Fibroblast of upper back skin (primary cell): ENCODE results near the gene CPNE5.

Experiments
- DNase-seq: peaks from one replicate; pipeline ENCODE4 v3.0.0-alpha.2; 2013

Gene CPNE5

GRCh38 chr6:36787210-36787609, 52.0 kb downstream of the CPNE5 start:
- no peak for DNase-seq

GRCh38 chr6:36786055-36786675, 53.1 kb downstream of the CPNE5 start:
- no peak for DNase-seq

- no peak for DNase-seq
These were observed 54.9 kb downstream of the CPNE5 start for GRCh38 chr6:36784376-36784636.

GRCh38 chr6:36783603-36784375, 55.5 kb downstream of the CPNE5 start:
- DNase-seq, result no peak

- no peak for DNase-seq
These were observed 57.6 kb downstream of the CPNE5 start for GRCh38 chr6:36781669-36782068.

- DNase-seq, result no peak
These were observed 58.6 kb downstream of the CPNE5 start for GRCh38 chr6:36780442-36781177.

GRCh38 chr6:36779227-36779626, 60.0 kb downstream of the CPNE5 start:
- no peak for DNase-seq

- DNase-seq, result no peak
These were observed 61.4 kb downstream of the CPNE5 start for GRCh38 chr6:36777801-36778200.

GRCh38 chr6:36776167-36776566, 63.1 kb downstream of the CPNE5 start:
- no peak for DNase-seq

GRCh38 chr6:36774331-36774730, 64.9 kb downstream of the CPNE5 start:
- no peak for DNase-seq

GRCh38 chr6:36772397-36772796, 66.8 kb downstream of the CPNE5 start:
- DNase-seq, result no peak

- no peak for DNase-seq
These were observed 68.1 kb downstream of the CPNE5 start for GRCh38 chr6:36771145-36771544.

GRCh38 chr6:36769676-36770499, 69.4 kb downstream of the CPNE5 start:
- peak; percentile 44 for DNase-seq

- peak; percentile 37 for DNase-seq
These were observed 70.0 kb downstream of the CPNE5 start for GRCh38 chr6:36769183-36769675.

- no peak for DNase-seq
These were observed 72.8 kb downstream of the CPNE5 start for GRCh38 chr6:36766399-36766945.

- peak; percentile 81 for DNase-seq
These were observed 73.4 kb downstream of the CPNE5 start for GRCh38 chr6:36765594-36766398.

- DNase-seq, result no peak
These were observed 74.1 kb downstream of the CPNE5 start for GRCh38 chr6:36765190-36765589.

- no peak for DNase-seq
These were observed 77.1 kb downstream of the CPNE5 start for GRCh38 chr6:36762123-36762522.

- DNase-seq, result no peak
These were observed 78.4 kb downstream of the CPNE5 start for GRCh38 chr6:36760685-36761435.

GRCh38 chr6:36759148-36759759, 80.0 kb downstream of the CPNE5 start:
- peak; percentile 65 for DNase-seq
